ENCODE results near the gene CDH12.

DNA sequence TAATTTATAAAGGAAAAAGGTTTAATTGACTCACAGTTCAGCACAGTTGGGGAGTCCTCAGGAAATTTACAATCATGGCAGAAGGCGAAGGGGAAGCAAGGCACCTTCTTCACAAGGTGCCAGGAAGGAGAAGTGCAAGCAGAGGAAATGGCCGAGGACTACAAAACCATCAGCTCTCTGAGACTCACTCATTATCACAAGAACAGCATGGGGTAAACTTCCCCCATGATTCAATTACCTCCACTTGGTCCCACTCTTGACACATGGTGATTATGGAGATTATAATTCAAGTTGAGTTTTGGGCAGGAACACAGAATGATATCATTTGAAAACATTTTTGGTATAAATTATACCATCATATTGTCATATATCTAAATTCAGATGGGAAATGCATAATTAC lies 934.7 kb downstream of the CDH12 start:
- no peak for TF ChIP-seq TAF1 (IDR thresholded peaks at IDR 0.05; ENCODE audit: borderline replicate concordance, insufficient read depth, low read length)
- TF ChIP-seq SIN3A (IDR thresholded peaks at IDR 0.05; ENCODE audit: borderline replicate concordance, insufficient read depth, low read length), result no peak
- TF ChIP-seq, protein P1, sequence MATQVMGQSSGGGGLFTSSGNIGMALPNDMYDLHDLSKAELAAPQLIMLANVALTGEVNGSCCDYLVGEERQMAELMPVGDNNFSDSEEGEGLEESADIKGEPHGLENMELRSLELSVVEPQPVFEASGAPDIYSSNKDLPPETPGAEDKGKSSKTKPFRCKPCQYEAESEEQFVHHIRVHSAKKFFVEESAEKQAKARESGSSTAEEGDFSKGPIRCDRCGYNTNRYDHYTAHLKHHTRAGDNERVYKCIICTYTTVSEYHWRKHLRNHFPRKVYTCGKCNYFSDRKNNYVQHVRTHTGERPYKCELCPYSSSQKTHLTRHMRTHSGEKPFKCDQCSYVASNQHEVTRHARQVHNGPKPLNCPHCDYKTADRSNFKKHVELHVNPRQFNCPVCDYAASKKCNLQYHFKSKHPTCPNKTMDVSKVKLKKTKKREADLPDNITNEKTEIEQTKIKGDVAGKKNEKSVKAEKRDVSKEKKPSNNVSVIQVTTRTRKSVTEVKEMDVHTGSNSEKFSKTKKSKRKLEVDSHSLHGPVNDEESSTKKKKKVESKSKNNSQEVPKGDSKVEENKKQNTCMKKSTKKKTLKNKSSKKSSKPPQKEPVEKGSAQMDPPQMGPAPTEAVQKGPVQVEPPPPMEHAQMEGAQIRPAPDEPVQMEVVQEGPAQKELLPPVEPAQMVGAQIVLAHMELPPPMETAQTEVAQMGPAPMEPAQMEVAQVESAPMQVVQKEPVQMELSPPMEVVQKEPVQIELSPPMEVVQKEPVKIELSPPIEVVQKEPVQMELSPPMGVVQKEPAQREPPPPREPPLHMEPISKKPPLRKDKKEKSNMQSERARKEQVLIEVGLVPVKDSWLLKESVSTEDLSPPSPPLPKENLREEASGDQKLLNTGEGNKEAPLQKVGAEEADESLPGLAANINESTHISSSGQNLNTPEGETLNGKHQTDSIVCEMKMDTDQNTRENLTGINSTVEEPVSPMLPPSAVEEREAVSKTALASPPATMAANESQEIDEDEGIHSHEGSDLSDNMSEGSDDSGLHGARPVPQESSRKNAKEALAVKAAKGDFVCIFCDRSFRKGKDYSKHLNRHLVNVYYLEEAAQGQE (IDR thresholded peaks at IDR 0.05; ENCODE audit: insufficient read depth in 1 of 2, low read depth in 2 of 2, low read length in 2 of 2), result no peak

Measured in PFSK-1 (cell line).